HG02981 (cell line): ENCODE results near the gene ATXN10.
"Not testable (repeated sequence)": the region's sequence is repeated elsewhere in the genome, so short reads cannot be mapped to it uniquely, and the experiment has no call there.

Experiments
- ATAC-seq: cut with Tn5 transposase; IDR thresholded peaks from one replicate; pipeline ENCODE4 v1.9.1; 2021; ENCODE audit warnings: mild to moderate bottlenecking, moderate library complexity; ENCODE audit not compliant: unreplicated experiment

Gene ATXN10

DNA sequence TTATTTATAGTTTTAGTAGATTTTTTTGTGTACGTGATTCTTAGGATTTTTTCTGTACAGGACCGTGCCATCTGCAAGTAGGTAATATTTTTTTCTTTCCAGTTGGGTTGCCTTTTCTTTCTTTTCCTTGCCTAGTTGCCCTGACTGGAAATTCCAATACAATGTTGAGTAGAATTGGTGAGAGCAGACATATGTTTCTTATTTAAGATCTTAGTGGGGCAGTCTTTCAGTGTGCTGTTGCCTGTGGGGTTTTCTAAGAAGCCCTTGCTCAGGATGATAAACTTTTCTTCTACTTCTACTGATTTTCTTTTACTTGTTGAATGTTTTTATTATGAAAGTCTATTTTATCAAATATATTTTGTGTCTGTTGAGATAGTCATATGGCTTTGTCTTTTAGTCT lies 33.0 kb downstream of the ATXN10 start:
- ATAC-seq, result no peak

- no peak for ATAC-seq
These were observed 36.0 kb downstream of the ATXN10 start for GRCh38 chr22:45707605-45708004.

DNA sequence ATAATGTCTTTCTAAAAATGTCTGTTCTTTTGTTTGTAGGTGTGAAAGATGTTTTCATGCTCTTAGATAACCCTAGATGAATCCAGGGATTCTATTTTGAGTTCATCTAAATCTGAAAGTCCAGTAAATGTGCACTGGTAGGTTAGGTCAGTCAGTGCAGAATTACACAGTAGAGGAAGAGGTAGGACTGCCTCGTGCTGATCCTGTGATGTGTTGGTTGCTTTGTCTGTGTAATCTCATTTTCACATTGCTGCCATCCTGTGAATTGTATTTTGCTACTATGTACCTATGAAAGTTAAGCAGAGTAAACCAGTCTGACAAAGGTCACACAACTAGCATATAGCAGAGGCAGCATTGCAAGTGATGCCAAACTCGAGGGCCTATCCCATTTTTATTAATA lies 36.5 kb downstream of the ATXN10 start:
- no peak for ATAC-seq

GRCh38 chr22:45709060-45709739 lies 37.6 kb downstream of the ATXN10 start:
- ATAC-seq, result no peak

GRCh38 chr22:45709866-45710265 lies 38.2 kb downstream of the ATXN10 start:
- no peak for ATAC-seq

DNA sequence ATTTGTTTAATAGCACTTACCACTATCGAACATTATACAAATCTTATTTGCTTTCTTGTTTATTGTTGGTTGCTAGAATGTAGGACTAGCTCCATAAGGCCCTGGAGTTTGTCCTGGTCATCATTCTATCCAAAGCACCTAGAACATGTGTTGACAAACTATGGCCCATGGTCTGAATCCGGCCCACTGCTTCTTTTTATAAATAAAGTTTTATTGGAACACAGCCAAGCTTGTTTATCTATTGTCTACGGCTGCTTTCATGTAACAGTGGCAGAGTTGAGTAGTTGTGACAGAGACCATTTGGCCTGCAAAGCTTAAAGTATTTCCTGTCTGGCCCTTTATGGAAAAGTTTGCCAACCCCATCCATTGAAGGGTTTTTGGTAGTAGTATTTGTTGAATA lies 38.8 kb downstream of the ATXN10 start:
- ATAC-seq, result no peak

DNA sequence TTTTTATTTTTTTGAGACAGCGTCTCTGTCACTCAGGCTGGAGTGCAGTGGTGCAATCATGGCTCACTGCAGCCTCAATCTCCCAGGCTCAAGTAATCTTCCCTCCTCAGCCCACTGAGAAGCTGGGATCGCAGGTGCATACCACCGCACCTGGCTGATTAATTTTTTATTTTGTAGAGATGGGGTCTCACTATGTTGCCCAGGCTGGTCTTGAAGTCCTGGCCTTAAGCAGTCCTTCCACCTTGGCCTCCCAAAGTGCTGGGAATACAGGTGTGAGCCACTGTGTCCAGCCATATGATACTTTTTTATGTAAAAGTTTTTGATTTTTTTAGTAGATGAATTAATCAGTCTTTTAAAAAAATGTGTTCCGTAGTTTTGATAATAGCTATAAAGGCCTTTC lies 42.8 kb downstream of the ATXN10 start:
- ATAC-seq, result not testable (repeated sequence)

GRCh38 chr22:45717789-45718188 lies 46.2 kb downstream of the ATXN10 start:
- ATAC-seq, result no peak

GRCh38 chr22:45718391-45718790 lies 46.8 kb downstream of the ATXN10 start:
- no peak for ATAC-seq

DNA sequence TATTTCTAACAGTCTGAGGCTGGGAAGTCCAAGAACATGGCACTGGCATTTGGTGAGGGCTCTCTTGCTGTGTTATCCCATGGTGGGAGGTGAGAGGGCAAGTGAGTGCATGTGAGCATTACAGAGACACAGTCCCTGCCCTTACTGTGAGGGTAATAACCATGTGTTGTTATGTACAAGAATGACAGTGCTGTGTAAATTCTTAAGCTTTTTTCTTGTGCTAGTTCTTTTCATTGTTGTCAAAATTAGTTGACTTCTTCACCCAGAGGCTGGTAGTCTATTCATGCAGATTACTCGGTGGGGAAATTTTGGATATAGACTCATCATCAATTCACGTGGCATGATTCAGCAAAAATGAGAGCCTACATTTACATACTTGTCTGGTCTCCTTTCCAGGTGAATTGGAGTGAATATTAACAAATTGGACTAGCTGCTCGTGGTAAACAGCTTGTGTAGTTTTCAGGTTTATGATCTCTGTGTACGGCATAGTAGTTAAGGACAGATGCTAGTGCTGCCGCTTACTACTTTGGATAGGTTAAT lies 49.3 kb downstream of the ATXN10 start:
- ATAC-seq, result no peak

DNA sequence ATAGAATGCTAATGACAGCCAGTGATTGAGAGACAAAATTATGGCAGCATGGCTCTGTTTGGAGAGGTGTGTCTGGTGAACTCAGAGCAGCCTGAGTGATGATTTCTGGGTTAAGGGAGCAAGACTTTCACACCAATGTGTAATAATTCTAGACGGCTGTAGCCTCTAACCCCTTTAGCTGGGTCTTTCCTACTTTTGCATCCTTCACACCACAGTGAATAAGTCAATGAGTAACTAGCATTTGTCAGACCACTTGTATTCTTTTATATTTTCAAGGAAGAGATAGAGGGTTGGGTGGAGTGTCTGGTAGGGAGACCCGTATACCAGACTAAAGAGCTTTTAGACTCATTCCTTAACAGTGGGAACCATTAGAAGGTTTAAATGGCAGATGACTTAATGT lies 50.4 kb downstream of the ATXN10 start:
- no peak for ATAC-seq

- ATAC-seq, result no peak
These were observed 54.4 kb downstream of the ATXN10 start for GRCh38 chr22:45726081-45726480.

- no peak for ATAC-seq
These were observed 59.6 kb downstream of the ATXN10 start for GRCh38 chr22:45731041-45731797.

DNA sequence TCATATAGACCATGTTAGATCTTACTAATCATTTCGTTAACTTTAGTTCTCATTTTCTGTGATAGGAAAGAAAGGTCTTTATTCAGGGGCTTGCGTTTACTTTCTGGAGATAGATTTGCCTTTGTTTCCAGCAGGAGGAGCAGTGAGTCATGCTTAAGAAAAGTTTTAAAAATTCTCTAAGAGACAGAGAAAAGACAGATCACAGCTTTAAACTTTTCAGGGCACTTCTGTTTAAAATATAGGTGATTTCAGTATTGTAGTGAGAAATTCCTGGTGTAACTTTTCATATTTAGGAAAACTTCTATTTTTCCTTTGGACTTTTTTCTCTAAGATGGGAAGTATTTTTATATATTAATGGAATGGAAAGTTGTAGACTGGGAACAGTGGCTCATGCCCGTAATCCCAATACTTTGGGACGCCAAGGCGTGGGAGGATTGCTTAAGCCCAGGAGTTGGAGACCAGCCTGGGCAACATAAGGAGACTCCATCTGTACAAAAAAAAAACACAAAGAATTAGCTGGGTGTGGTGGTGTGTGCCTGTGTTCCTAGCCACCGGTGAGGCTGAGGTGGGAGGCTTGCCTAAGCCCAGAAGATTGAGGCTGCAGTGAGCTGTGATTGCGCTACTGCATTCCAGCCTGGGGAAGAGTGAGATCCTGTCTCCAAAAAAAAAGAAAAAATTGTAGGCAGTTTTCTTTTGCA lies 60.3 kb downstream of the ATXN10 start:
- no peak for ATAC-seq

- ATAC-seq, result no peak
These were observed 63.6 kb downstream of the ATXN10 start for GRCh38 chr22:45735273-45735672.

DNA sequence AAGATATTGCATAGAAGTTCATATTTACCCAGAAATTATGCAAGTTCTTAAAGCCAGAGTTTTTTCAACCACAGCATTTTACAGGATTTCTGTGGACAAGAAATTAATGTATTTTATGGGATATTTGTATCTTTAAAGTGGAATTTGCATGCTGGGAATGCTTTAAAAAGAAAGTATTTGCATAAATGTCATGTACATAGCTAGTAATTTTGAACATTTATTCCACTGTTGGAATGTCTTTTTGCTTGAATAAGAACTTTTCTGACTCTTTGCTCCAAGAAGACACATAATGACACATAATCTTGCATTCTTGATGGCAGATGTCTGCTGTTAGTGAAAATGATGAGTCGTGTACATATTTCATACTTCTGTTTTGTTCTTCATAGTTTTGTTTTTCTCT lies 66.6 kb downstream of the ATXN10 start:
- no peak for ATAC-seq

DNA sequence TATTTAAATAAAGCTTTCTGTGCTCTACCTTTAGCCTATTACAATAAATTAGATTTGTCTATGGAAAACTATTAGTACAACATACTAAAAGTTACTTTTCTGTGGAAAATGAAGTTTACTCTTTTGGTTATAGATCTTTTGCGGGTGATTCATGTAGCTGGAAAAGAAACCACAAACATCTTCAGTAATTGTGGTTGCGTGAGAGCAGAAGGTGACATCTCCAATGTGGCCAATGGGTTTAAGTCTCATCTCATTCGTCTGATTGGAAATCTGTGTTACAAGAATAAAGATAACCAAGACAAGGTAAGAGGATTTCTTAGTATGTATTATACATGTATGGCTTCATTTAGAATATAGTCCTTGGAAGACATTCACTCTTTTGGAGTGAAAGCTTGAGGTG lies 68.6 kb downstream of the ATXN10 start:
- no peak for ATAC-seq

DNA sequence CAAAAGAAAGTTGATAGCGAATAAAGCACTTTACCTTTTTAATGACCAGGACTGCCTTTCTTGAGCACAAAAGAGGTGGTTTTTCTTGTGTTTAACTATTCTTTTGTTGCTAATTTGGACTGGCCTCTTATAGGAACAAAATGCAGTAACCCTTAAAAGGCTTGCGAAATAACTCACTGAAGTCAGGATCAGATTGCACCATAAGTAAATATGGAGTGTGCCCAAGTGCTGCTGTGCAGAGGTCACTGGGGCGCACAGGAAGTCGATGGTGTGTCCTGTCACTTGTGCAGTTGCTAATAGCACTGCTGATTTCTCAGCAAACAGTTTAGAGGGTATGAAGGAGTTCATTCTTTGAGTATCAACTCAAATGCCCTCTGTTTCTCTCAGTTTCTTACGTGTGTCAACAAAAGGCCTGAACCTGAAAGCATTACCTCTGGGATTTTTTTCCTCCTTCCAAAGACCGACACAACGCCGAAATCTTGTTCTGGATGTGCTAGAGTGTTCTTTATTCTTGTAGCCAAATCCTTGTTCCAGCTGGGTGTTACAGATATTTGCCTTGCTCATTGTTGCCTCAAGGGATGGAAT lies 71.3 kb downstream of the ATXN10 start:
- ATAC-seq, result no peak

DNA sequence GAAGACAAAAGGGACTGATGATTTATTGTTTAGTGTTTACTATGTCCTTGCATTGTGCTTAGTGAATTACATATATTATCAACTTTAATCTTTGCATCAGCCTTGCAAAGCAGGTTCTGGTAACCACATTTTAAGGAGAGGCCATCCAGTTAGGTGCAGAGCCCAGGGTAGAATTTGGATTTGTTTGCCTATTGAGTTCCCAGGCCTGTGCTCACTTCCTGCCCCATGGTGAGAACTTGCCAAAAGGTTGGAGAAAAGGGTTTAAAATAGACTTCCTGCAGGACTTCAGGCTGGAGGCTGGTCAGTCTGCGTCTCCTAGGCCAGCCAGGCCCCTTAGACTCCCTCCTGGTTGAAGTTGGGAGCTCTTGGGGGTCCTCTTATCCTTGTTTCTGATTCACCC lies 72.1 kb downstream of the ATXN10 start:
- no peak for ATAC-seq

DNA sequence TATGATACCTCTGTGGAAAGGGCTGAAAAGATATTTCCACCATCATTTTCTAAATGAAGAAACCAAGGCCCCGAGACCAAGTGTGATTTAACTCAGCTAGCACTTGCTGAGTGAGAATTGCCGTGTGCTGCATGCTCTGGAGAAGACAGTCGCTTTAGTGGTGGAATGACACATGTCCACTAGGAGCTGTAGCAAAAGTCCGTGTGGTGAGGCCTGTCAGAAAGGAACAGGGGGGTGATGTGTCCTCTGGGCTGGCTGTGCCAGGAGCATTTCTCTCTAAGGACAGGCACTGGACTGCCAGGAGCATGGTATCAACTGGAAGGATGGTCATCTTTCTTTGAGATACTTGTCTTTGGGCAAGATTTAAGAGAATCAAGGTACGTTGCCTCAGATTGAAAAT lies 72.8 kb downstream of the ATXN10 start:
- ATAC-seq, result no peak

GRCh38 chr22:45750626-45751025 lies 79.0 kb downstream of the ATXN10 start:
- no peak for ATAC-seq
